A549 (cell line): ENCODE measurements around the gene ITFG1. TPM values are rescaled to one million over a fixed set of nuclear protein-coding genes. Genes with fewer than 3 reads are reported as not detected.

Source experiments
- ATAC-seq, 2 experiments: fragments of 200-7000 bp in 1 of 2; fragments of >200 bp in 1 of 2; cut with Nextera tagmentation in 1 of 2; cut with Tn5 transposase in 1 of 2; 3 replicates each; pipeline versions ENCODE4 v1.8.0 to v1.9.1; 2018 to 2020; ENCODE audit warnings: mild to moderate bottlenecking in 1 of 2, moderate library complexity in 1 of 2
- CTCF ChIA-PET: fragments of 300-600 bp; sonication (Branson Sonifier 250); formaldehyde crosslinking; extraction: SDS; loops from one replicate; lab custom pipeline; 2021; ENCODE audit warnings: antibody characterized with exemption, inconsistent platforms; lab: Yijun Ruan, JAX
- POLR2A ChIA-PET: fragments of 350-600 bp; formaldehyde crosslinking; extraction: SDS; loops from one replicate; lab custom pipeline; 2021; ENCODE audit warnings: antibody characterized with exemption, inconsistent platforms; lab: Yijun Ruan, JAX
- DNase-seq, 2 experiments: peaks; one replicate each; pipeline versions ENCODE4 v3.0.0 to v3.0.0-alpha.2; 2011 to 2016; ENCODE audit warnings: low read depth in 1 of 2, low spot score in 1 of 2
- FAIRE-seq: peaks from 2 replicates; lab custom pipeline; 2011; peaks lifted over from hg19 to GRCh38; lab: Jason Lieb, UNC
- H3K27ac ChIP-seq, 2 experiments: fragments of >200 bp; sonication (Bioruptor Twin); formaldehyde crosslinking; 3 replicates each; pipeline ENCODE4 v1.5.1; 2016 to 2017
- H3K4me1 ChIP-seq: fragments of >200 bp; sonication (Bioruptor Twin); formaldehyde crosslinking; 3 replicates; pipeline ENCODE4 v1.6.1; 2016
- H3K4me2 ChIP-seq: fragments of >200 bp; sonication (Bioruptor Twin); formaldehyde crosslinking; 3 replicates; pipeline ENCODE4 v1.6.1; 2016
- H3K4me3 ChIP-seq: fragments of >200 bp; sonication (Bioruptor Twin); formaldehyde crosslinking; 3 replicates; pipeline ENCODE4 v1.5.1; 2016
- H3K9me3 ChIP-seq: fragments of >200 bp; sonication (Bioruptor Twin); formaldehyde crosslinking; 3 replicates; pipeline ENCODE4 v1.6.1; 2016
- CBX8 ChIP-seq: fragments of 200-600 bp; sonication (generic); IDR thresholded peaks from 2 replicates; pipeline ENCODE4 v1.6.1; 2016
- CEBPB ChIP-seq, 2 experiments: fragments of >200 bp in 1 of 2; sonication (Bioruptor Twin) in 1 of 2; formaldehyde crosslinking in 1 of 2; IDR thresholded peaks; 2 replicates each; pipeline ENCODE4 v1.6.1; 2012 to 2016
- FOSB ChIP-seq: fragments of 250-450 bp; sonication (Bioruptor Pico); IDR thresholded peaks from 2 replicates; pipeline ENCODE4 v1.5.0; 2020; ENCODE audit warnings: mild to moderate bottlenecking, moderate library complexity
- FOSL2 ChIP-seq, 2 experiments: fragments of 450-650 bp in 1 of 2; fragments of >200 bp in 1 of 2; sonication (Bioruptor Twin) in 1 of 2; formaldehyde crosslinking; IDR thresholded peaks; 2 replicates each; pipeline versions ENCODE4 v1.5.0 to v1.6.1; 2016 to 2020; ENCODE audit warnings: mild to moderate bottlenecking in 1 of 2, moderate library complexity in 1 of 2
- GATA3 ChIP-seq: IDR thresholded peaks from 2 replicates; pipeline ENCODE4 v1.6.1; 2012; ENCODE audit warnings: borderline replicate concordance
- HDAC2 ChIP-seq: fragments of 200-600 bp; sonication (generic); IDR thresholded peaks from 2 replicates; pipeline ENCODE4 v1.6.1; 2016
- HOXB13 ChIP-seq: fragments of 250-450 bp; sonication (Bioruptor Pico); IDR thresholded peaks from 2 replicates; pipeline ENCODE4 v1.5.0; 2020; ENCODE audit warnings: low read depth, mild to moderate bottlenecking, moderate library complexity
- MAFK ChIP-seq: fragments of 450-650 bp; IDR thresholded peaks from 2 replicates; pipeline ENCODE4 v1.6.1; 2014; ENCODE audit not compliant: partially characterized antibody
- POLR2AphosphoS2 ChIP-seq: conservative IDR thresholded peaks from 2 replicates; pipeline ENCODE4 v1.6.1; 2012; ENCODE audit warnings: low read length, improper control_type of control experiment, inconsistent platforms
- RAD21 ChIP-seq, 2 experiments: fragments of >200 bp in 1 of 2; sonication (Bioruptor Twin) in 1 of 2; formaldehyde crosslinking in 1 of 2; IDR thresholded peaks in 1 of 2; conservative IDR thresholded peaks in 1 of 2; 2 replicates in 1 of 2; 3 replicates in 1 of 2; pipeline ENCODE4 v1.6.1; 2012 to 2018; ENCODE audit warnings: inconsistent platforms in 1 of 2
- RARB ChIP-seq: fragments of 250-450 bp; sonication (Bioruptor Pico); IDR thresholded peaks from 2 replicates; pipeline ENCODE4 v1.8.0; 2021; ENCODE audit warnings: mild to moderate bottlenecking, moderate library complexity
- RNF2 ChIP-seq: fragments of 200-600 bp; sonication (generic); IDR thresholded peaks from 2 replicates; pipeline ENCODE4 v1.6.1; 2016; ENCODE audit warnings: low read depth, mild to moderate bottlenecking, antibody characterized with exemption, moderate library complexity, borderline replicate concordance
- WGBS: methylation state at CpG from one replicate; pipeline ENCODE4 v1.1.6; 2017; ENCODE audit errors: missing lambda C conversion rate; 5-methylcytosine and 5-hydroxymethylcytosine counted together
- polyA plus RNA-seq, 4 experiments: library from polyadenylated mRNA; depleted of rRNA in 3 of 4; stranded (reverse); fragments of >200 nt; fragmentation: RNase III in 1 of 4; extraction: RNeasy Plus Mini Kit Qiagen cat#74134 plus additional on column Dnase treatment in 1 of 4; gene quantifications; 2 replicates in 3 of 4; 3 replicates in 1 of 4; pipeline ENCODE4 v1.2.3, GENCODE V29; 2011 to 2017
- TF ChIP-seq, protein P1 (sequence below): fragments of 250-450 bp; sonication (Bioruptor Pico); IDR thresholded peaks from 2 replicates; pipeline ENCODE4 v1.5.0; 2021; ENCODE audit warnings: mild to moderate bottlenecking, moderate library complexity, borderline replicate concordance
- TF ChIP-seq, protein P2 (sequence below): fragments of 250-450 bp; sonication (Bioruptor Pico); IDR thresholded peaks from 2 replicates; pipeline ENCODE4 v1.5.0; 2020; ENCODE audit warnings: low read depth, mild to moderate bottlenecking, moderate library complexity
- TF ChIP-seq, protein P3 (sequence below): fragments of >200 bp; sonication (Bioruptor Twin); formaldehyde crosslinking; IDR thresholded peaks from 2 replicates; pipeline ENCODE4 v1.6.1; 2016
- TF ChIP-seq, protein P4 (sequence below): fragments of 450-650 bp; IDR thresholded peaks from 2 replicates; pipeline ENCODE4 v1.6.1; 2014; ENCODE audit warnings: antibody characterized with exemption
- TF ChIP-seq, protein P5 (sequence below): fragments of 200-600 bp; sonication (generic); IDR thresholded peaks from 2 replicates; pipeline ENCODE4 v1.6.1; 2016; ENCODE audit warnings: antibody characterized with exemption, mild to moderate bottlenecking, moderate library complexity

The ITFG1 gene
- polyA plus RNA-seq, 2 of the 4 experiments (the other 2 are of a cell fraction), result 32.9 to 112 TPM

DNA sequence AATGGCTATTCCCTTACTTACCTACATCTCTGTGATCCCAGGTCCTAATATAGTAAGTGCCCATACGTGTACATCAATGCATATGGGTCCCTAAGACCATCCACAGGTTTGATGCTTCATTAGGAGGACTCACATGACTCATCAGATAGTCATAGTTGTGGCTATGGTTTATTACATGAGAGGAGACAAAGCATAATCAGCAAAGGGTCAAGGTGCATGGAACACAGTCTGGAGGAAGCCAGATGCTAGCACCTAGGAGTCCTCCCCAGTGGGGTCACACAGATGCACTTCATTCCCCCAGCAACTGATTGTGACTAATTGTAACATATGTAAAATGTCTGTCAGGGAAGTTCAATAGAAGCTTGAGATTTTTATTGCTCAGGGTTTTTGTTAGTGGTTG, 43.1 kb upstream of the ITFG1 start:
- no peak for ATAC-seq
- ChIA-PET POLR2A (no interaction called here), CTCF (no interaction called here)
- Histone ChIP-seq H3K4me3 (no peak overlapping the region), H3K27ac (no peak overlapping the region), H3K4me2 (no peak overlapping the region), H3K4me1 (no peaks in the 10 kb centered on the region), H3K9me3 (no peaks in the 10 kb centered on the region)
- no peak for DNase-seq
- 83% methylated on average over 1 of the region's 1 CpG for WGBS
- TF ChIP-seq FOSB (CRISPR knock-in tag), result no peak
- TF ChIP-seq FOSL2 (IDR thresholded peaks at IDR 0.05), result no peak
- peak; percentile 26; the same call in 1 of the 2 replicates for TF ChIP-seq FOSL2 (CRISPR knock-in tag; IDR thresholded peaks at IDR 0.05)
- TF ChIP-seq, protein P1, sequence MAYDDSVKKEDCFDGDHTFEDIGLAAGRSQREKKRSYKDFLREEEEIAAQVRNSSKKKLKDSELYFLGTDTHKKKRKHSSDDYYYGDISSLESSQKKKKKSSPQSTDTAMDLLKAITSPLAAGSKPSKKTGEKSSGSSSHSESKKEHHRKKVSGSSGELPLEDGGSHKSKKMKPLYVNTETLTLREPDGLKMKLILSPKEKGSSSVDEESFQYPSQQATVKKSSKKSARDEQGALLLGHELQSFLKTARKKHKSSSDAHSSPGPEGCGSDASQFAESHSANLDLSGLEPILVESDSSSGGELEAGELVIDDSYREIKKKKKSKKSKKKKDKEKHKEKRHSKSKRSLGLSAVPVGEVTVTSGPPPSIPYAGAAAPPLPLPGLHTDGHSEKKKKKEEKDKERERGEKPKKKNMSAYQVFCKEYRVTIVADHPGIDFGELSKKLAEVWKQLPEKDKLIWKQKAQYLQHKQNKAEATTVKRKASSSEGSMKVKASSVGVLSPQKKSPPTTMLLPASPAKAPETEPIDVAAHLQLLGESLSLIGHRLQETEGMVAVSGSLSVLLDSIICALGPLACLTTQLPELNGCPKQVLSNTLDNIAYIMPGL, result no peak
- FAIRE-seq, result no peak

DNA sequence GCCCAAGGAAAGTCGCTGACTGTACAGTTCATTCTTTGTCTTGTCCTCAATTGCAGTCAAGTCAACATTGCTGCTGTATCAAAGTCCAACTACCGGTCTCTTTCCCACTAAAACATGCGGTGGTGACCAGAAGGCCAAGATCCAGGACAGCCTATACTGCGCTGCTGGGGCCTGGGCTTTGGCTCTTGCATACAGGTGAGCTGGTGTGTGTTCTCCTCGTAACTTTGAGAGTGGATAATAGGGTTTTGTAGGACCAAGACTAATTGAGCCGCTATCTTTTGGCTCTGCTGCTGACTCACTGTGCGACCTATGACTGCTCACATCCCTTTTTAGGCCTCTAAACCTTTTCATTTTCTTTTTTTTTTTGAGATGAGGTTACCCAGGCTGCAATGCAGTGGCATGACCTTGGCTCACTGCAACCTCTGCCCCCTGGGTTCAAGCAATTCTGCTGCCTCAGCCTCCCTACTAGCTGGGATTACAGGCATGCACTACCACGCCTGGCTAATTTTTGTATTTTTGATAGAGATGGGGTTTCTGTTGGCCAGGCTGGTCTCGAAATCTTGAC, 38.9 kb upstream of the ITFG1 start:
- H3K9me3 ChIP-seq, result no peaks in the 10 kb centered on the region
- WGBS, result 89% methylated on average over 9 of the region's 9 CpGs
- no peak overlapping the region for H3K4me3 ChIP-seq
- no peak overlapping the region for H3K27ac ChIP-seq
- TF ChIP-seq HOXB13, result no peak
- TF ChIP-seq POLR2AphosphoS2, result no peak
- TF ChIP-seq, protein P2, sequence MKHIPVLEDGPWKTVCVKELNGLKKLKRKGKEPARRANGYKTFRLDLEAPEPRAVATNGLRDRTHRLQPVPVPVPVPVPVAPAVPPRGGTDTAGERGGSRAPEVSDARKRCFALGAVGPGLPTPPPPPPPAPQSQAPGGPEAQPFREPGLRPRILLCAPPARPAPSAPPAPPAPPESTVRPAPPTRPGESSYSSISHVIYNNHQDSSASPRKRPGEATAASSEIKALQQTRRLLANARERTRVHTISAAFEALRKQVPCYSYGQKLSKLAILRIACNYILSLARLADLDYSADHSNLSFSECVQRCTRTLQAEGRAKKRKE, result no peak
- no peak for TF ChIP-seq RAD21 (conservative IDR thresholded peaks at IDR 0.05 in 1 of 2, IDR thresholded peaks at IDR 0.05 in 1 of 2)
- no peak for TF ChIP-seq FOSB (CRISPR knock-in tag)
- TF ChIP-seq, protein P3, sequence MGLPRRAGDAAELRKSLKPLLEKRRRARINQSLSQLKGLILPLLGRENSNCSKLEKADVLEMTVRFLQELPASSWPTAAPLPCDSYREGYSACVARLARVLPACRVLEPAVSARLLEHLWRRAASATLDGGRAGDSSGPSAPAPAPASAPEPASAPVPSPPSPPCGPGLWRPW, result no peak
- TF ChIP-seq GATA3, result no peak
- TF ChIP-seq HDAC2, result no peak
- no peak for TF ChIP-seq MAFK
- no peak for TF ChIP-seq RNF2
- TF ChIP-seq, protein P4, sequence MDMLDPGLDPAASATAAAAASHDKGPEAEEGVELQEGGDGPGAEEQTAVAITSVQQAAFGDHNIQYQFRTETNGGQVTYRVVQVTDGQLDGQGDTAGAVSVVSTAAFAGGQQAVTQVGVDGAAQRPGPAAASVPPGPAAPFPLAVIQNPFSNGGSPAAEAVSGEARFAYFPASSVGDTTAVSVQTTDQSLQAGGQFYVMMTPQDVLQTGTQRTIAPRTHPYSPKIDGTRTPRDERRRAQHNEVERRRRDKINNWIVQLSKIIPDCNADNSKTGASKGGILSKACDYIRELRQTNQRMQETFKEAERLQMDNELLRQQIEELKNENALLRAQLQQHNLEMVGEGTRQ, result no peak
- TF ChIP-seq RARB (CRISPR knock-in tag), result no peak
- no peak for TF ChIP-seq CBX8
- TF ChIP-seq CEBPB (IDR thresholded peaks at IDR 0.05), result no peak
- TF ChIP-seq, protein P5, sequence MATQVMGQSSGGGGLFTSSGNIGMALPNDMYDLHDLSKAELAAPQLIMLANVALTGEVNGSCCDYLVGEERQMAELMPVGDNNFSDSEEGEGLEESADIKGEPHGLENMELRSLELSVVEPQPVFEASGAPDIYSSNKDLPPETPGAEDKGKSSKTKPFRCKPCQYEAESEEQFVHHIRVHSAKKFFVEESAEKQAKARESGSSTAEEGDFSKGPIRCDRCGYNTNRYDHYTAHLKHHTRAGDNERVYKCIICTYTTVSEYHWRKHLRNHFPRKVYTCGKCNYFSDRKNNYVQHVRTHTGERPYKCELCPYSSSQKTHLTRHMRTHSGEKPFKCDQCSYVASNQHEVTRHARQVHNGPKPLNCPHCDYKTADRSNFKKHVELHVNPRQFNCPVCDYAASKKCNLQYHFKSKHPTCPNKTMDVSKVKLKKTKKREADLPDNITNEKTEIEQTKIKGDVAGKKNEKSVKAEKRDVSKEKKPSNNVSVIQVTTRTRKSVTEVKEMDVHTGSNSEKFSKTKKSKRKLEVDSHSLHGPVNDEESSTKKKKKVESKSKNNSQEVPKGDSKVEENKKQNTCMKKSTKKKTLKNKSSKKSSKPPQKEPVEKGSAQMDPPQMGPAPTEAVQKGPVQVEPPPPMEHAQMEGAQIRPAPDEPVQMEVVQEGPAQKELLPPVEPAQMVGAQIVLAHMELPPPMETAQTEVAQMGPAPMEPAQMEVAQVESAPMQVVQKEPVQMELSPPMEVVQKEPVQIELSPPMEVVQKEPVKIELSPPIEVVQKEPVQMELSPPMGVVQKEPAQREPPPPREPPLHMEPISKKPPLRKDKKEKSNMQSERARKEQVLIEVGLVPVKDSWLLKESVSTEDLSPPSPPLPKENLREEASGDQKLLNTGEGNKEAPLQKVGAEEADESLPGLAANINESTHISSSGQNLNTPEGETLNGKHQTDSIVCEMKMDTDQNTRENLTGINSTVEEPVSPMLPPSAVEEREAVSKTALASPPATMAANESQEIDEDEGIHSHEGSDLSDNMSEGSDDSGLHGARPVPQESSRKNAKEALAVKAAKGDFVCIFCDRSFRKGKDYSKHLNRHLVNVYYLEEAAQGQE, result no peak
- POLR2A ChIA-PET, result no interaction called here
- CTCF ChIA-PET, result no interaction called here
- no peaks in the 10 kb centered on the region for H3K4me1 ChIP-seq
- ATAC-seq, result no peak
- no peak overlapping the region for H3K4me2 ChIP-seq
- no peak for FAIRE-seq
- DNase-seq, result no peak
